ENCODE results near the gene MICB. TPM values are rescaled to one million over a fixed set of nuclear protein-coding genes. Genes with fewer than 3 reads are reported as not detected.
"Not testable (repeated sequence)": the region's sequence is repeated elsewhere in the genome, so short reads cannot be mapped to it uniquely, and the experiment has no call there.

Gene MICB
- total RNA-seq, 1 donor from 2014 or later: 0.31 TPM

GRCh38 chr6:31546958-31547726, 49.2 kb downstream of the MICB start, which contains the start of gene NFKBIL1:
NFKBIL1 (plus strand) TSS chr6:31547608; CDS start chr6:31547695, 87 bp downstream.
- TF ChIP-seq, protein P1, sequence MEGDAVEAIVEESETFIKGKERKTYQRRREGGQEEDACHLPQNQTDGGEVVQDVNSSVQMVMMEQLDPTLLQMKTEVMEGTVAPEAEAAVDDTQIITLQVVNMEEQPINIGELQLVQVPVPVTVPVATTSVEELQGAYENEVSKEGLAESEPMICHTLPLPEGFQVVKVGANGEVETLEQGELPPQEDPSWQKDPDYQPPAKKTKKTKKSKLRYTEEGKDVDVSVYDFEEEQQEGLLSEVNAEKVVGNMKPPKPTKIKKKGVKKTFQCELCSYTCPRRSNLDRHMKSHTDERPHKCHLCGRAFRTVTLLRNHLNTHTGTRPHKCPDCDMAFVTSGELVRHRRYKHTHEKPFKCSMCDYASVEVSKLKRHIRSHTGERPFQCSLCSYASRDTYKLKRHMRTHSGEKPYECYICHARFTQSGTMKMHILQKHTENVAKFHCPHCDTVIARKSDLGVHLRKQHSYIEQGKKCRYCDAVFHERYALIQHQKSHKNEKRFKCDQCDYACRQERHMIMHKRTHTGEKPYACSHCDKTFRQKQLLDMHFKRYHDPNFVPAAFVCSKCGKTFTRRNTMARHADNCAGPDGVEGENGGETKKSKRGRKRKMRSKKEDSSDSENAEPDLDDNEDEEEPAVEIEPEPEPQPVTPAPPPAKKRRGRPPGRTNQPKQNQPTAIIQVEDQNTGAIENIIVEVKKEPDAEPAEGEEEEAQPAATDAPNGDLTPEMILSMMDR (IDR thresholded peaks at IDR 0.05; ENCODE audit: unreplicated experiment): no peak
- peaks cover 12% of the 10 kb centered on the region for H3K36me3 Mint-ChIP-seq
- peaks cover 37% of the 10 kb centered on the region for H3K4me1 Mint-ChIP-seq
- H3K27ac Mint-ChIP-seq: peak within 1 kb of the TSS; percentile 86
- H3K9me3 Mint-ChIP-seq: no peaks in the 10 kb centered on the region
- H3K4me3 Mint-ChIP-seq: peak within 1 kb of the TSS; percentile 83
- DNase-seq (ENCODE audit: low spot score in 2 of 2, unreplicated experiment in 2 of 2): peak; percentile 77 to 84
- H3K27me3 Mint-ChIP-seq (ENCODE audit: low read depth): no peaks in the 10 kb centered on the region

DNA sequence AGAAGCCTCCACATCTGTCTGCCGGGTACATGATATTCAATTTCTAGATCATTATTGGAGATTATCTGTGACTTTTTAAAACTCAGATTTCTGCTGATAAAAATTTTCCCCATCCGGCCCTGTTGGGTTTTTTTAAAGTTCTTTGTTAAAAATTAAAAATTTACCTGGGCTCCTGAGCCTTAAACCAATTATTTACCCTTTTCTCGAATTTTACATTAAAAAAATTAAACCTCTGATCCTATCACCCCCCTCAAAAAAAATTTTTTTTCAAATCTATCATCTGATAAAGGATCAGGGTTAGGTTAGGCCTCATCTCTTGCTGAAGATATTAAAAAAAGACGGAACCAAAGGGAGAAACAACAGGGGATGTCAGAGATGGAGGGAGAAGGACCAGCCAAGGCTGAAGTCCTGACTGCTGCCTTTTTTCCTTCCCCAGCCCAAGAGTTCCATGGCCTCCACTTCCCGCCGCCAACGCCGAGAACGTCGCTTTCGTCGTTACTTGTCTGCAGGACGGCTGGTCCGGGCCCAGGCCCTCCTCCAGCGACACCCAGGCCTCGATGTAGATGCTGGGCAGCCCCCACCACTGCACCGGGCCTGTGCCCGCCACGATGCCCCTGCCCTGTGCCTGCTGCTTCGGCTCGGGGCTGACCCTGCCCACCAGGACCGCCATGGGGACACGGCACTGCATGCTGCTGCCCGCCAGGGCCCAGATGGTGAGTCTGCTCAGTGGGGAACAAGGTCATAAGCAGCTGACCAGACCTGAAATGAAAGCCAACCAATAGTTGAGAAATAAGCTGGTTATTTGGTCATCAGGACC, 50.0 kb downstream of the MICB start:
- peaks cover 13% of the 10 kb centered on the region for H3K36me3 Mint-ChIP-seq
- peaks cover 29% of the 10 kb centered on the region for H3K4me1 Mint-ChIP-seq
- TF ChIP-seq, protein P1 (IDR thresholded peaks at IDR 0.05; ENCODE audit: unreplicated experiment): no peak
- H3K27ac Mint-ChIP-seq: peak overlapping the region; percentile 86
- H3K27me3 Mint-ChIP-seq (ENCODE audit: low read depth): no peaks in the 10 kb centered on the region
- H3K4me3 Mint-ChIP-seq: peak overlapping the region; percentile 83
- no peak for DNase-seq (ENCODE audit: low spot score in 2 of 2, unreplicated experiment in 2 of 2)
- no peaks in the 10 kb centered on the region for H3K9me3 Mint-ChIP-seq

DNA sequence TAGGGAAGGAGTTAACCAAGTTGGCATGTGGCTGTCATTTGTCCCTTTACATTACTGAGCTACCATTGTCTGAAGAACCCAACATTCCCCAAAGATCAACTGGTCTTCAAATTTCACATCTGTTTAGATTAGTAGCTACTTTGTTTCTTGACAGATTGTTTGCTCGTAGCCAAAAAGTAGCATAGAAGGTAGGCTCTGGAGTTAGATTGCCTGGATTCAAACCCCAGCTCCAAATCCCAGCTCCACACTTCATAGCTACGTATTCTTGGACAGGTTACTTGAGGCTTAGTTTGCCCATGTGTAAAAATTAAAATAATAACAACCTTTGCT, 50.6 kb downstream of the MICB start:
- Mint-ChIP-seq H3K36me3 (peaks cover 15% of the 10 kb centered on the region), H3K4me3 (peak overlapping the region; percentile 83), H3K27me3 (ENCODE audit: low read depth) (no peaks in the 10 kb centered on the region), H3K9me3 (no peaks in the 10 kb centered on the region), H3K27ac (peak overlapping the region; percentile 30), H3K4me1 (peaks cover 26% of the 10 kb centered on the region)
- TF ChIP-seq, protein P1 (IDR thresholded peaks at IDR 0.05; ENCODE audit: unreplicated experiment): no peak
- DNase-seq (ENCODE audit: low spot score in 2 of 2, unreplicated experiment in 2 of 2): no peak

DNA sequence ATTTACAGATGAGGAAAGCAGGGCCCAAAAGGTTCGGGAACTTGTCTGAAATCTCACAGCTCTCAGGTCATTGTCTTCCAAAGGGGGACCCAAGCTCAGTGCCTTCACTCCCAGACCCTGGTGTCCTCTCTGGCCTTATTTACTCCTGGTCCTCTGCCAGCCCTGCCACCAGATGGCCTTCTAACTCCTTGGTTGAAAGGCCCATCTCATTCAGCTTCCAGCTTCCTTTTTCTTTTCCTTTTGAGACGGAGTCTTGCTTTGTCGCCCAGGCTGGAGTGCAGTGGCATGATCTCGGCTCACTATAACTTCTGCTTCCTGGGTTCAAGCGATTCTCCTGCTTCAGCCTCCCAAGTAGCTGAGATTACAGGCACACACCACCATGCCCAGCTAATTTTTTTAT, 53.4 kb downstream of the MICB start:
- H3K9me3 Mint-ChIP-seq; H3K27me3 Mint-ChIP-seq (ENCODE audit: low read depth); DNase-seq (ENCODE audit: low spot score in 2 of 2, unreplicated experiment in 2 of 2); H3K27ac Mint-ChIP-seq; H3K4me3 Mint-ChIP-seq: not testable (repeated sequence)
- Mint-ChIP-seq H3K4me1 (peaks cover 22% of the 10 kb centered on the region), H3K36me3 (peaks cover 18% of the 10 kb centered on the region)

DNA sequence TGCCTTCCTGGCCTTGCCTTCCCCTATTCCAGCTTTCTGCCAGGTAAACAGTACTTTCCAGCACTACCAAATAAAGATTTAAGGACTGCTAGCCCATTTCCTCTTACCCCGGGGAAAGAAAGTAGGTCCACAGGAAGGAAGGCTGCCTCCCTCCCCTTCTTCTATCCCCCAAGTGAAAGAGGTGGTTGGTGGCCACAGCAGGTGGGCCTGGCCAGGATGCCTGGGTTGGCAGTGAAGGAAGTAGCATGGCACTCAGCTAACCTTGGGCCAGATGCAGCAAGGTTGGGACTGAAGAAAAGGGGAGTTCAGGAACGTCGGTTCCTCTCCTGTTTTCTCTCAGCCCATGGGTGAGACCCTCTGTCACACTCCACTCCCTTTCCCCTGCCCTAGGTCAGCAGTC, 58.4 kb downstream of the MICB start:
- Mint-ChIP-seq H3K27me3 (ENCODE audit: low read depth) (no peaks in the 10 kb centered on the region), H3K4me1 (no peaks in the 10 kb centered on the region), H3K27ac (no peak overlapping the region), H3K9me3 (no peaks in the 10 kb centered on the region), H3K36me3 (peaks cover 12% of the 10 kb centered on the region), H3K4me3 (no peak overlapping the region)
- no peak for DNase-seq (ENCODE audit: low spot score in 2 of 2, unreplicated experiment in 2 of 2)
- TF ChIP-seq, protein P1 (IDR thresholded peaks at IDR 0.05; ENCODE audit: unreplicated experiment): no peak
